OCI-LY7 (cell line): ENCODE results near the gene GRK5. TPM values are rescaled to one million over a fixed set of nuclear protein-coding genes. Genes with fewer than 3 reads are reported as not detected.

ENCODE experiments used
- BruUV-seq: library from RNA; stranded (reverse); fragments of 400-500 nt; replicated peaks from 2 replicates; lab custom pipeline; 2021; lab: Mats Ljungman, UMichigan
- CTCF ChIA-PET: fragments of 300-600 bp; sonication (Branson Sonifier 250); formaldehyde crosslinking; loops from one replicate; lab custom pipeline; 2022; ENCODE audit warnings: antibody characterized with exemption; ENCODE audit not compliant: unreplicated experiment; lab: Charles Lee
- POLR2A ChIA-PET: fragments of 300-600 bp; sonication (Branson Sonifier 250); formaldehyde crosslinking; loops from one replicate; lab custom pipeline; 2022; ENCODE audit warnings: antibody characterized with exemption; lab: Charles Lee
- DNase-seq: peaks from one replicate; pipeline ENCODE4 v3.0.0-alpha.2; 2015; ENCODE audit warnings: low spot score
- H2AFZ ChIP-seq: fragments of 200-600 bp; sonication (generic), shearing (Covaris generic); 2 replicates; pipeline ENCODE4 v1.6.1; 2014; ENCODE audit warnings: mild to moderate bottlenecking, antibody characterized with exemption, low read length, moderate library complexity
- H3K27ac ChIP-seq: fragments of 200-600 bp; sonication (generic); 2 replicates; pipeline ENCODE4 v1.5.1; 2014; ENCODE audit warnings: mixed run types, low read depth, mild to moderate bottlenecking, moderate library complexity, low read length, inconsistent platforms; ENCODE audit not compliant: poor library complexity, severe bottlenecking
- H3K36me3 ChIP-seq: fragments of 200-600 bp; sonication (generic); 2 replicates; pipeline ENCODE4 v1.6.1; 2014; ENCODE audit warnings: mild to moderate bottlenecking, antibody characterized with exemption, low read length, moderate library complexity, mixed read lengths; ENCODE audit not compliant: insufficient read depth
- H3K4me1 ChIP-seq: fragments of 200-600 bp; sonication (generic); 2 replicates; pipeline ENCODE4 v1.5.1; 2014; ENCODE audit warnings: mild to moderate bottlenecking, low read length; ENCODE audit not compliant: insufficient read depth, poor library complexity, severe bottlenecking
- H3K4me2 ChIP-seq: fragments of 200-600 bp; sonication (generic); 2 replicates; pipeline ENCODE4 v1.6.1; 2014; ENCODE audit warnings: mild to moderate bottlenecking, low read length
- H3K4me3 ChIP-seq: fragments of 200-600 bp; sonication (generic); 2 replicates; pipeline ENCODE4 v1.5.1; 2014; ENCODE audit warnings: mild to moderate bottlenecking, low read depth, low read length; ENCODE audit not compliant: poor library complexity, severe bottlenecking
- H3K79me2 ChIP-seq: fragments of 200-600 bp; sonication (generic); 2 replicates; pipeline ENCODE4 v1.6.1; 2016; ENCODE audit warnings: low read depth, mild to moderate bottlenecking, low read length, moderate library complexity, mixed read lengths; ENCODE audit not compliant: insufficient read depth
- H3K9me2 ChIP-seq: fragments of 200-600 bp; sonication (generic); 2 replicates; pipeline ENCODE4 v1.6.1; 2016; ENCODE audit warnings: mild to moderate bottlenecking, low read length, mixed read lengths; ENCODE audit not compliant: insufficient read depth
- H3K9me3 ChIP-seq: fragments of 200-600 bp; sonication (generic); 2 replicates; pipeline ENCODE4 v1.6.1; 2014; ENCODE audit warnings: mild to moderate bottlenecking, mixed run types, low read length, mixed read lengths
- H4K20me1 ChIP-seq: fragments of 200-600 bp; sonication (generic); 2 replicates; pipeline ENCODE4 v1.6.1; 2014; ENCODE audit warnings: mild to moderate bottlenecking, antibody characterized with exemption, low read length, moderate library complexity, mixed read lengths; ENCODE audit not compliant: insufficient read depth
- EZH2phosphoT487 ChIP-seq: fragments of 200-600 bp; sonication (generic); IDR thresholded peaks from 2 replicates; pipeline ENCODE4 v1.6.1; 2018; ENCODE audit warnings: low read depth, borderline replicate concordance, mild to moderate bottlenecking, mixed run types, antibody characterized with exemption, low read length, moderate library complexity, mixed read lengths
- intact Hi-C: fragments of 100-400 bp; cut with micrococcal nuclease; formaldehyde crosslinking; loops from one replicate; pipeline ENCODE4 v1.10.0; 2022; ENCODE audit not compliant: unreplicated experiment
- total RNA-seq, 2 experiments: library from RNA; depleted of rRNA in 1 of 2; stranded (reverse); fragments of >200 nt in 1 of 2; shearing (Covaris generic) in 1 of 2; gene quantifications; 2 replicates each; pipeline ENCODE4 v1.2.3, GENCODE V29; 2014 to 2022
- TF ChIP-seq, protein P1 (sequence below): fragments of 200-600 bp; sonication (generic); conservative IDR thresholded peaks from 2 replicates; pipeline ENCODE4 v1.5.1; 2014; ENCODE audit warnings: mild to moderate bottlenecking, antibody characterized with exemption, low read length, moderate library complexity, mixed read lengths

Gene GRK5
- total RNA-seq, 2 experiments from 2014 or later: 4.7 to 10.2 TPM

GRCh38 chr10:119284679-119285096 is 77.3 kb downstream of the GRK5 start:
- Histone ChIP-seq H3K36me3 (no peaks in the 10 kb centered on the region), H2AFZ (no peak overlapping the region), H3K4me3 (no peak overlapping the region), H3K4me1 (peaks cover 37% of the 10 kb centered on the region), H4K20me1 (no peaks in the 10 kb centered on the region), H3K27ac (no peak overlapping the region), H3K9me3 (no peaks in the 10 kb centered on the region), H3K9me2 (no peaks in the 10 kb centered on the region), H3K79me2 (no peaks in the 10 kb centered on the region), H3K4me2 (no peak overlapping the region)
- intact Hi-C loops: no loop called here
- CTCF ChIA-PET: no interaction called here
- no peak for DNase-seq
- POLR2A ChIA-PET: no interaction called here
- BruUV-seq: no TSS peak
- TF ChIP-seq, protein P1, sequence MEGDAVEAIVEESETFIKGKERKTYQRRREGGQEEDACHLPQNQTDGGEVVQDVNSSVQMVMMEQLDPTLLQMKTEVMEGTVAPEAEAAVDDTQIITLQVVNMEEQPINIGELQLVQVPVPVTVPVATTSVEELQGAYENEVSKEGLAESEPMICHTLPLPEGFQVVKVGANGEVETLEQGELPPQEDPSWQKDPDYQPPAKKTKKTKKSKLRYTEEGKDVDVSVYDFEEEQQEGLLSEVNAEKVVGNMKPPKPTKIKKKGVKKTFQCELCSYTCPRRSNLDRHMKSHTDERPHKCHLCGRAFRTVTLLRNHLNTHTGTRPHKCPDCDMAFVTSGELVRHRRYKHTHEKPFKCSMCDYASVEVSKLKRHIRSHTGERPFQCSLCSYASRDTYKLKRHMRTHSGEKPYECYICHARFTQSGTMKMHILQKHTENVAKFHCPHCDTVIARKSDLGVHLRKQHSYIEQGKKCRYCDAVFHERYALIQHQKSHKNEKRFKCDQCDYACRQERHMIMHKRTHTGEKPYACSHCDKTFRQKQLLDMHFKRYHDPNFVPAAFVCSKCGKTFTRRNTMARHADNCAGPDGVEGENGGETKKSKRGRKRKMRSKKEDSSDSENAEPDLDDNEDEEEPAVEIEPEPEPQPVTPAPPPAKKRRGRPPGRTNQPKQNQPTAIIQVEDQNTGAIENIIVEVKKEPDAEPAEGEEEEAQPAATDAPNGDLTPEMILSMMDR: no peak
- TF ChIP-seq EZH2phosphoT487: no peak

- ChIA-PET CTCF (no interaction called here), POLR2A (interaction anchor here (1.1 kb wide), 1 partner anchor 19 kb away, joined by 4 read pairs; no protein-coding TSS in a partner anchor)
- peak overlapping the region; percentile 41 for H3K4me2 ChIP-seq
- peaks cover 38% of the 10 kb centered on the region for H3K4me1 ChIP-seq
- H4K20me1 ChIP-seq: no peaks in the 10 kb centered on the region
- peak overlapping the region; percentile 9 for H3K4me3 ChIP-seq
- H2AFZ ChIP-seq: no peak overlapping the region
- H3K9me2 ChIP-seq: no peaks in the 10 kb centered on the region
- H3K36me3 ChIP-seq: no peaks in the 10 kb centered on the region
- DNase-seq: no peak
- BruUV-seq: no TSS peak
- intact Hi-C loops: no loop called here
- TF ChIP-seq, protein P1: no peak
- H3K79me2 ChIP-seq: no peaks in the 10 kb centered on the region
- no peaks in the 10 kb centered on the region for H3K9me3 ChIP-seq
- no peak overlapping the region for H3K27ac ChIP-seq
Measured at GRCh38 chr10:119285495-119286267, 78.3 kb downstream of the GRK5 start.

DNA sequence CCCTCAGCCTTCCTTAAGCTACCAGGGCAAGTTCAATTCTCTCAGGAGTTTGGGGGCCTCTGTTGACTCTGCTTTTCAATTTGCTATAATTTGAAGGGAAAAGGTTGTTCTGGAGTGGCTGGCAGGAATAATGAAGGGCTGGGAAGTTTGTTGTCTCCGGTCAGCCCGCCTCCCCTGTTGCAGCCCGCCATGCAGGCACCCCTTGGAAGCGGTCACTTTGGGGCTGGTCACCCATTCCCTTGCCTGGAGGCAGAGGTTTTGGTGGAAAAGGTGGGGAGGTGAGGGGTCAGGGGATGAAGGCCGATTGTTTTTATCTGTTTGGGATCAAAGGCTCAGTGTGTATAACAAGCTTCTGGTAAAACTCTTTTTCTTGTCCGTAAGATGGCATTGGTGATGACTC is 79.1 kb downstream of the GRK5 start:
- intact Hi-C loops: no loop called here
- no TSS peak for BruUV-seq

More for the DNA sequence above, 79.1 kb downstream of the GRK5 start:
- H2AFZ ChIP-seq: no peak overlapping the region
- no peak for TF ChIP-seq EZH2phosphoT487
- TF ChIP-seq, protein P1: no peak
- no peak for DNase-seq
- no peak overlapping the region for H3K27ac ChIP-seq
- CTCF ChIA-PET: no interaction called here
- no peaks in the 10 kb centered on the region for H3K79me2 ChIP-seq
- POLR2A ChIA-PET: interaction anchor here (1.1 kb wide), 1 partner anchor 18 kb away, joined by 4 read pairs; no protein-coding TSS in a partner anchor
- H3K9me3 ChIP-seq: no peaks in the 10 kb centered on the region
- H3K36me3 ChIP-seq: no peaks in the 10 kb centered on the region
- no peak overlapping the region for H3K4me3 ChIP-seq
- H3K9me2 ChIP-seq: no peaks in the 10 kb centered on the region
- H4K20me1 ChIP-seq: no peaks in the 10 kb centered on the region
- peaks cover 47% of the 10 kb centered on the region for H3K4me1 ChIP-seq
- H3K4me2 ChIP-seq: no peak overlapping the region
